ENCODE measurements around the gene ZSCAN12.
"Not testable (repeated sequence)": the region's sequence is repeated elsewhere in the genome, so short reads cannot be mapped to it uniquely, and the experiment has no call there.

ZSCAN12 gene

DNA sequence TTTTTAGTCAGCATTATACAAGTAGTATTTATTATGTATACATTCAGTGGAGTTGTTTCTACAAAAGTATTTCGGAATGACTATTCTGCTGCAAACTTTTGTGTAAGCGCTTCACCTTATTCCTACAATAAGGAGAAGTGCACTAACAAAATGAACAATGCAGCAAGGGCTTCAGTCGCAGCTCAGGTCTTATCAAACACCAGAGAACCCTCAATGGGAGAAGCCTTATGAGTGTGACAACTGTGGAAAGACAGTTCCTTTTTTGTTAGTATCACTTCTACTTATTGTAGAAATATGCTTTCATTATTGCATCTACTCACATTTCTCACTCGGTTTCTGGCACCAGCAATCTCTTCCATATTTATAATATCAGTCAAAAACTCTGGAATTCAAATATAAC lies 31.0 kb downstream of the ZSCAN12 start:
- TF ChIP-seq, protein P1, sequence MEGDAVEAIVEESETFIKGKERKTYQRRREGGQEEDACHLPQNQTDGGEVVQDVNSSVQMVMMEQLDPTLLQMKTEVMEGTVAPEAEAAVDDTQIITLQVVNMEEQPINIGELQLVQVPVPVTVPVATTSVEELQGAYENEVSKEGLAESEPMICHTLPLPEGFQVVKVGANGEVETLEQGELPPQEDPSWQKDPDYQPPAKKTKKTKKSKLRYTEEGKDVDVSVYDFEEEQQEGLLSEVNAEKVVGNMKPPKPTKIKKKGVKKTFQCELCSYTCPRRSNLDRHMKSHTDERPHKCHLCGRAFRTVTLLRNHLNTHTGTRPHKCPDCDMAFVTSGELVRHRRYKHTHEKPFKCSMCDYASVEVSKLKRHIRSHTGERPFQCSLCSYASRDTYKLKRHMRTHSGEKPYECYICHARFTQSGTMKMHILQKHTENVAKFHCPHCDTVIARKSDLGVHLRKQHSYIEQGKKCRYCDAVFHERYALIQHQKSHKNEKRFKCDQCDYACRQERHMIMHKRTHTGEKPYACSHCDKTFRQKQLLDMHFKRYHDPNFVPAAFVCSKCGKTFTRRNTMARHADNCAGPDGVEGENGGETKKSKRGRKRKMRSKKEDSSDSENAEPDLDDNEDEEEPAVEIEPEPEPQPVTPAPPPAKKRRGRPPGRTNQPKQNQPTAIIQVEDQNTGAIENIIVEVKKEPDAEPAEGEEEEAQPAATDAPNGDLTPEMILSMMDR (conservative IDR thresholded peaks at IDR 0.05; ENCODE audit: low read depth, low read length) = no peak
- no peak for DNase-seq (ENCODE audit: low read depth)
- no peak overlapping the region for H3K4me3 ChIP-seq (ENCODE audit: low read length)

DNA sequence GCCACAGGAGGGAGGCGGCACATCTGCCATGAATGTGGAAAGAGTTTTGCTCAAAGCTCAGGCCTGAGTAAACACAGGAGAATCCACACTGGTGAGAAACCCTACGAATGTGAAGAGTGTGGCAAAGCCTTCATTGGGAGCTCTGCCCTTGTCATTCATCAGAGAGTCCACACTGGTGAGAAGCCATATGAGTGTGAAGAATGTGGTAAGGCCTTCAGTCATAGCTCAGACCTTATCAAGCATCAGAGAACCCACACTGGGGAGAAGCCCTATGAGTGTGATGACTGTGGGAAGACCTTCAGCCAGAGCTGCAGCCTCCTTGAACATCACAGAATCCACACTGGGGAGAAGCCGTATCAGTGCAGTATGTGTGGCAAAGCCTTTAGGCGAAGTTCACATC lies 34.0 kb downstream of the ZSCAN12 start:
- H3K4me3 ChIP-seq (ENCODE audit: low read length); DNase-seq (ENCODE audit: low read depth): not testable (repeated sequence)

DNA sequence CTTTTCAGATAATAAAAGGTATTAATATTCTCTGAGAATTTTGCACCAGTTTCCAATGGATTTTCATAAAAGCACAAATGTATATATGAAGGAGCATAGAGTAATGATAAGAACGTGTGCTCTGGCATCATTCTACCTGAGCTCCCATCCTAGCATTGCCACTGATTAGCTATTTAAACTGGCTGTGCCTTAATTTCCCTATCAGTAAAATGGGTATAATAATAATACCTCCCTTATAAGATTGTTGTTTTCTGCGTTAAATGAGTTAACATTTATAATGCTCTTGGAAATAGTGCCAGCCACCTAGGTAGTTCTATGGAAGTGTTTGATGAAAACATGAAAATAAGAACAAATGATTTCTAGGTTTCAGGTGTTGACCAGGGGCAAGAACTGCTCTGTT lies 38.6 kb downstream of the ZSCAN12 start:
- TF ChIP-seq, protein P1 (conservative IDR thresholded peaks at IDR 0.05; ENCODE audit: low read depth, low read length) = no peak
- no peak for DNase-seq (ENCODE audit: low read depth)
- no peak overlapping the region for H3K4me3 ChIP-seq (ENCODE audit: low read length)

DNA sequence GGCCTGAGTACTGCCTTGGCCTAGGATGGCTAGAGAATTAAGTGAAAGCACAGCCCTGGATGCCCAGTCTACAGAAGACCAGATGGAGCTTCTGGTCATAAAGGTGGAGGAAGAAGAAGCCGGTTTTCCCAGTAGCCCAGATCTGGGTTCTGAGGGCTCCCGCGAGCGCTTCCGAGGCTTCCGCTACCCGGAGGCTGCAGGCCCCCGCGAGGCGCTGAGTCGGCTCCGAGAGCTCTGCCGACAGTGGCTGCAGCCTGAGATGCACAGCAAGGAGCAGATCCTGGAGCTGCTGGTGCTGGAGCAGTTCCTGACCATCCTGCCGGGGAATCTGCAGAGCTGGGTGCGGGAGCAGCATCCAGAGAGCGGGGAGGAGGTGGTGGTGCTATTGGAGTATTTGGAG lies 40.0 kb downstream of the ZSCAN12 start:
- not testable (repeated sequence) for H3K4me3 ChIP-seq (ENCODE audit: low read length); DNase-seq (ENCODE audit: low read depth)

DNA sequence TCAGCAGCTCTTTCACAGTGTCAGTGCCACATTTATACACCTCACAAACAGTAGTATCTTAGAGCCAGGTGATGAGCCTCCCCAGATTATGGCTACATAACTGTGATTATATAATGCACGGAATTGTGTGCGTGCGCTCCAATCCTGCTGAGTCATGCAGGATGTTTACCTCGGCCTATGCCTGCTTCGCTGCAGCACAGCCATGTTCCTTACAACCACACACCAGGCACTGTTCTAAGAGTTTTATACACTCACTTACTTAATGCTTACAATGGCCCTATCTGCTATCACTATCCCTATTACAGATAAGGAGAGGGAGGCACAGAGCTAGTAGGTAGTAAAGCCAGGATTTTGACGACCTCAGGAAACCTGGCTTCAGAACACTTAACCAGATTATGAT lies 42.5 kb downstream of the ZSCAN12 start:
- TF ChIP-seq, protein P1 (conservative IDR thresholded peaks at IDR 0.05; ENCODE audit: low read depth, low read length) = no peak
- no peak overlapping the region for H3K4me3 ChIP-seq (ENCODE audit: low read length)

DNA sequence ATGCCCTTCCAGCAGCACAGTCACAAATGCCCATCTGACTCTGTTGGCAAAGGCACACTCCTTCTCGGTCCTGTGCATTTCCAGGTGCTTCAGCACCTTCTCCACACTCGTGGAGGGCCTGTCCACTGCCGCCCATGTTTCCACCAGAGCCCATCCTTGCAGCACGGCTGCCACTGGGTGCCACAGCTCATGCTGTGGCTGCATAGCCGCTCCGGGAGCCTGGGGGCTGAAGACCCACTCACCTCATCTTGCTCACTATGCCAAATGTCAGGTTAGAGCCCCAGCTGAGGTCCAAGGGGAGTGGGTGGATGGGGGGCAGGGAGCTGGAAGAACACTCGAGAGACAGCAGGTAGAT lies 42.9 kb downstream of the ZSCAN12 start:
- no peak overlapping the region for H3K4me3 ChIP-seq (ENCODE audit: low read length)
- no peak for DNase-seq (ENCODE audit: low read depth)
- TF ChIP-seq, protein P1 (conservative IDR thresholded peaks at IDR 0.05; ENCODE audit: low read depth, low read length) = no peak

More for the DNA sequence above, 42.5 kb downstream of the ZSCAN12 start:
- no peak for DNase-seq (ENCODE audit: low read depth)

DNA sequence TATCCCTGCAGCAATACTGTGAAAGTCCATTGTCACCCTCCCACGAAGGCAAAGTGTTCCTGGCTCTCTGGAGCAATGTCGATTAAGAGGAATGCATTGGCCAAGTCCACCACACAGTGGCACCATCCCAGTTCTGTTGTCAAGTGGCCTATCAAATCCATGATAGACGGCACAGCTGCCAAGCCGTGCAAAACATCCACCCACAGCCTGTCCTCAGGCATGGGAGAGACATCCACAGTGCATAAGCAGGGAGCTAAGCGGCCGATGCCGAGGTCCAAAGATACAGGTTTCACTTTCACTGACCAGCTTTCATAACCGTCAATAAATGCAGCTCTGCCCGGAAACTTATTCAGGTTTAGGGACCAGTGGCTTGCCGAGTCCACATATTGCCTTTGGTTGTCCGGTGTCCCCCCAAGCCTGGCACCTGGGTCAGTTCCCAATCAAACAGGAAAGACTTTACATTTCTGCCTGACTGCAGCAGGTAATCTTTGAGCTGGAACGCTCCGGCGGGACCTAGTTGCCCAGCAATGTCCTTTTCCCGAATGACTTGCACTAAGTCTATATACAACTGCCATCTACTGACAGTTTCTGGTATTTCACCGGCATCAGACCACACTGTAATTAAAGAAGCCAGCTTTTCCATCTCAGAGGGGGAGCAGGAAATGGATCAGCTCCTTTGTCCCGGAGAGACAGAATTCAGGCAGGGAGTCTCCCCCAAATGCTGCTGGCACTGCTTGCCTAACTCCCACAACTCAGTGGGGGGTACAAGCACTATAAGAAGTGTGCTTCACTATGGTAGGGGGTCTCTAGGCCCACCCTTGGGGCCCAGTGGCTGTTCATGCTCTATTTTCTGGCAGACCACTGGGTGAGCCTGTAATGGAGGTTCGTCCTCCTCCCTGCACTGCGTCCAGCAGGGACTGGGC lies 43.5 kb downstream of the ZSCAN12 start:
- H3K4me3 ChIP-seq (ENCODE audit: low read length) = peak overlapping the region; percentile 79
- peak; percentile 60 for DNase-seq (ENCODE audit: low read depth)
- TF ChIP-seq, protein P1 (conservative IDR thresholded peaks at IDR 0.05; ENCODE audit: low read depth, low read length) = peak; percentile 79
